ENCODE measurements around the gene REXO5. TPM values are rescaled to one million over a fixed set of nuclear protein-coding genes. Genes with fewer than 3 reads are reported as not detected.

Gene REXO5
- total RNA-seq, 2 donors from 2014 or later: 8.3 to 15.8 TPM

DNA sequence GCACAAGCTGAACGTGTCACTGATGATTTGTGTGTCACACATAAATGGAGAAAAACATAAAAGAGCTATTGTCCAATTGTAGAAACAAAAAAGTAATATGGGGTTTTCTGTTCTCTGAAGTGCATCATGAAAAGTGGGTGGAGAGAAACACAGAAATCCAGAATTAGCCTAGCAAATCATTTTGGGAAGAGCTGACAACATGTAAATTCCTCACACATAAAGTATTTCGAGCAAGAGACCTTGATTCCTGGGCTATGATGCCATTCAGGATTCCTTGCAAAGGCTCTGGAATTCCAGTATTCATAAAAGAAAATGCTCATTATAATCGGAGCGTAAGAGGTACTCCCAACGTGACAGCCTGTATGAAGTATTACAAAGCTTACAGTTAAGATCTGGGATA, 92.7 kb downstream of the REXO5 start:
- ATAC-seq (no peak), DNase-seq (ENCODE audit: low spot score) (no peak)
- Mint-ChIP-seq H3K4me1 (ENCODE audit: low read depth in 2 of 2) (peaks cover 60 to 64% of the 10 kb centered on the region in 2 donors), H3K9me3 (no peaks in the 10 kb centered on the region), H3K36me3 (peaks cover 44% of the 10 kb centered on the region), H3K27me3 (no peaks in the 10 kb centered on the region), H3K4me3 (peak overlapping the region; percentile 95), H3K27ac (peak overlapping the region; percentile 98)

Other genes starting within 250 kb of the REXO5 start
- gene ACSM2B, start 230.2 kb upstream of the REXO5 start, total RNA-seq: not detected
- gene ACSM1, start 108.8 kb upstream of the REXO5 start, total RNA-seq: under 1 TPM in 1 of 2 donors, not detected in 1; 0.67 TPM
- 10 to 100 TPM; 39.6 to 43.5 TPM for gene THUMPD1, start 64.7 kb upstream of the REXO5 start, total RNA-seq
- gene ACSM3, start 42.5 kb upstream of the REXO5 start, total RNA-seq: 1 to 10 TPM; 1.5 to 7.2 TPM
- 10 to 100 TPM; 14.7 to 22.8 TPM for gene ERI2, start 55 bp upstream of the REXO5 start, total RNA-seq
- gene DCUN1D3, start 93.8 kb downstream of the REXO5 start, total RNA-seq: 10 to 100 TPM; 36.7 to 47.4 TPM
- 10 to 100 TPM; 39.0 to 52.2 TPM for gene LYRM1, start 94.2 kb downstream of the REXO5 start, total RNA-seq